Activated naive CD4-positive, alpha-beta T cell treated with anti-CD3 and anti-CD28 coated beads, Interleukin-2, amount 50 U/mL, for 72 hours (primary cell): ENCODE results near the gene MBNL2. TPM values are rescaled to one million over a fixed set of nuclear protein-coding genes. Genes with fewer than 3 reads are reported as not detected.
A peak's percentile ranks its signal among the peaks of the same experiment; 100 is the strongest.
"Not testable (repeated sequence)": the region's sequence is repeated elsewhere in the genome, so short reads cannot be mapped to it uniquely, and the experiment has no call there.

ENCODE experiments used
- ATAC-seq, 2 donors: fragments of 150-1000 bp; cut with Tn5 transposase; 2 replicates each; pipeline ENCODE4 v1.10.0; 2021; ENCODE audit warnings: mild to moderate bottlenecking in 2 of 2, moderate library complexity in 2 of 2
- DNase-seq, 2 donors: peaks; one replicate each; pipeline ENCODE4 v3.0.0; 2021 to 2022; ENCODE audit warnings: low spot score in 2 of 2
- H3K27ac Mint-ChIP-seq, 2 donors: one replicate each; pipeline ENCODE4 v1.8.0; 2022; ENCODE audit warnings: mild to moderate bottlenecking in 2 of 2, mixed read lengths in 2 of 2
- H3K36me3 Mint-ChIP-seq, 2 donors: one replicate each; pipeline ENCODE4 v1.8.0; 2022; ENCODE audit warnings: mixed read lengths in 2 of 2
- H3K9me3 Mint-ChIP-seq, 2 donors: one replicate each; pipeline ENCODE4 v1.8.0; 2022; ENCODE audit warnings: mixed read lengths in 2 of 2
- total RNA-seq, 2 donors: library from RNA; stranded (reverse); gene quantifications; one replicate each; pipeline ENCODE4 v1.2.3, GENCODE V29; 2022

MBNL2 gene
- total RNA-seq, 2 donors from 2014 or later, result 15.2 to 22.7 TPM

DNA sequence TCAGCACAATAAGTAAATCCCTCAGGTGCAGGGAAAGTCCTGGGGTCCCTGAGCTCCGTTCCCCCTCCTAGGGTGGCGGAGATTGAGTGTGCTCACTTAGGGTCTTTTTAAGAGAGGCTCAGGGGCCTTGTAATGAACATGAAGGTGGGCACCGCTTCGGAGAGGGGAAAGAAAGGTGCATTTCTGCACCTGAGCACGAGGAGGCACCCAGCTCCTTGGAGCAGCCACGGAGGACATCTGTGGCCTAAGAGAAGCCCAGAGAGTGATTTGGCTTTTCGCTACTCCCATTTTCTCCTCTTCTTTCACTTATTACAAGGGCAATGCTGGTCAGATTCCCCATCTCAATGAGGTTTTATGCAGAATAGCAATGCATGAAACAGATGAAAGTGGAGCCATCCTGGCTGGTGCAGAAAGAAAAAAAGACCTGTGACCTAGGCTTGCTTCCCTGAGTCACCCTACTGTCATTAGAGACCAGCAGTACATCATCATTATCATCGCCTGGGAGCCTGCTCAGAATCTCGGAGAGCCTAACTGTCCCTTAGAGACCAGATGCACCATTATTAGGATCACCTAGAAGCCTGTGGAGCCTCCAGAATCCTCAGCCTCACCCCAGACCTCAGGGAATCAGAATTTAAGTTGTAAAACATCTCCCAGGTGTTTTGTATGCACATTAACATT lies 125.3 kb downstream of the MBNL2 start:
- DNase-seq (no peak), ATAC-seq (no peak)
- Mint-ChIP-seq H3K9me3 (no peaks in the 10 kb centered on the region), H3K27ac (no peak overlapping the region), H3K36me3 (peaks cover 0 to 6% of the 10 kb centered on the region in 2 donors)

DNA sequence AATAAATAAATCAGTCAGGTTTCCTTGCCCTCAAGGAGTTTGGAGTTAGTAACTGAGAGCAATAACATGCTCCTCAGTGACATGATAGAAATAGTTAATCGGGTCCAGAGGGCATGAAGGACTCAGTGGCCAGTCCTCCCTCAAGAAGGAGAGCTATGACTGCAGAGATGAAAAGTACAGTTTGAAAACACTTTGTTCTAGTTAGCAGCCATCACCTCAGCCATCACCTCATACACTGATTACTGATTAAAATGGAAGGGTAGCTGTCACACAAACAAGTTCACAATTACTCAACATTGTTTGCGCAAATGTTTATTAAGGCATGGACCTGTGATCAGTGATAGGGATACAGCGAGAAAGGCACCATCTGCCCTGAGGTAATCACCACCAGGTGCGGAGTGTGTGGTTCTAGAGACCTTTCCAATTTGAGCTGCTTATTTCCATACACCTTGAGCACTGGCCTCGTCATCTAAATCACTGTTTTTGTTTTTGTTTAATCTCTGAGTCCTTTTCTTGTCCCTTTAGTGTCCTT lies 126.5 kb downstream of the MBNL2 start:
- DNase-seq (no peak), ATAC-seq (no peak)
- Mint-ChIP-seq H3K9me3 (no peaks in the 10 kb centered on the region), H3K36me3 (peaks cover 0 to 6% of the 10 kb centered on the region in 2 donors), H3K27ac (no peak overlapping the region)

DNA sequence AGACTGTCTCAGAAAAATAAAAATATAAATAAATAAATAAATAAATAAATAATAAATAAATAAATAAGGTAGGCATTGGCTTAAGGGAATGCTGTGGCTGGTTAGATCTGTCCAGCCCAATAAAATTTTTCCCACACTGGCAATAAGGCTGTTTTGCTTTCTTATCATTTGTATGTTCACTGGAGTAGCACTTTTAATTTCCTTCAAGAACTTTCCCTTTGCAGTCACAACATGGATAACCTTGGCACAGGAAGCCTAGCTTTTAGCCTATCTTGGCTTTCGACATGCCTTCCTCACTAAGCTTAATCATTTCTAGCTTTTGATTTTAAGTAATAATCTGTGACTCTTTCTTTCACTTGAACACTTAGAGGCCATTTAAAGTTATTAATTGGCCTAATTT lies 129.9 kb downstream of the MBNL2 start:
- H3K36me3 Mint-ChIP-seq, H3K9me3 Mint-ChIP-seq, DNase-seq, H3K27ac Mint-ChIP-seq, ATAC-seq: not testable (repeated sequence)

DNA sequence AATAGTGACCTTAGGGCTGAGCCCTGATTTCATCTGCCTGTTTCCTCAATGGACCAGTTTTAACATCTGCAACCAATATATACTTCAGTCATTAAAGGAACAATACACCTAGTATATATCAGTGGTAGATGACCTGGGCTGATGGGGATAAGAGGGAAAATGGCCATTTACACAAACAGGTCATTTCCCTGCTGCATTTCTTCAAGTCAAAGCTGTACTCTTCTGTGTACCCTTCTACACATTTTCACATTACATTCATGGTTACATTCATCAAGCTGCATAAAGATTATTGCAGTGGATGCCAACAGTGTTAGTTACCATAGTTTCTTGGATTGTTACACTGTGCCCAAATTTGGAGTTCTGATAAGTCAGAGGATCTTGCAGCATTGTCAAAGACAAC lies 130.7 kb downstream of the MBNL2 start:
- DNase-seq (no peak), ATAC-seq (no peak)
- peaks cover 0 to 6% of the 10 kb centered on the region in 2 donors for H3K36me3 Mint-ChIP-seq
- H3K27ac Mint-ChIP-seq, result no peak overlapping the region
- H3K9me3 Mint-ChIP-seq, result no peaks in the 10 kb centered on the region

DNA sequence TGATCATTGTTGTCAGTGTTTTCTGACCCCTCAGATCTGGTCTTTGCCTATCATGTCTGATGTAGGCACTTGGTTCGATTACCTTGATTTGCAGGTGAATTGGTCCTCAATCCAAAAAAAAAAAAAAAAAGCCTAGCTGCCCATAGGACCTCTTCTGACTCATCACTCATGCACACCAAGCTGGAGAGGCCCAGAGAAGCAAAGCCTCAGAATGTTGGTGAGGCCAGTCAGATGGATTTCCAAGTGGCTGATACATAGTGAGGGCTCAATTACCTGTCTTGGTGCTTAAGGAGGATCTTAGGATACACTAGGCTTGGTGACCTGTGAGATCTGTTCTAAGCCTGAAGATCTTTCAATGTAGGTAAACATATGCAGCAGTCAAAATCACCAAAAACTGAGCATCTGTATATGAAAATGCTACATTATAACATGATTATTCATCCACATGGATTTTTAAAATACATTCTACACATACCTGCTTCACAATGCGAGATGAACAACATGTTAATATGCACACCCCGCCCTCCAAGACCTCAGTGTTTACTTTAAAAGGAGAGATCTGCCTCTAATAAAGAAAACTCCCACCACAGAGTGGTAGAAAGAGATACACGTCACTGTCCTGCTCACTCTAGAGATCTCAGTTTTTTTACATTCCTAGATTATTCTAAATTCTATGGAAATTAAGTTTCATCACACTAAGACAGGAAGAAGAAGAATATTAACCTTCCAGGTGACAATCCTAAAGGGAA lies 132.0 kb downstream of the MBNL2 start:
- Mint-ChIP-seq H3K36me3 (peaks cover 0 to 6% of the 10 kb centered on the region in 2 donors), H3K9me3 (no peaks in the 10 kb centered on the region), H3K27ac (no peak overlapping the region)
- DNase-seq (no peak), ATAC-seq (no peak)

DNA sequence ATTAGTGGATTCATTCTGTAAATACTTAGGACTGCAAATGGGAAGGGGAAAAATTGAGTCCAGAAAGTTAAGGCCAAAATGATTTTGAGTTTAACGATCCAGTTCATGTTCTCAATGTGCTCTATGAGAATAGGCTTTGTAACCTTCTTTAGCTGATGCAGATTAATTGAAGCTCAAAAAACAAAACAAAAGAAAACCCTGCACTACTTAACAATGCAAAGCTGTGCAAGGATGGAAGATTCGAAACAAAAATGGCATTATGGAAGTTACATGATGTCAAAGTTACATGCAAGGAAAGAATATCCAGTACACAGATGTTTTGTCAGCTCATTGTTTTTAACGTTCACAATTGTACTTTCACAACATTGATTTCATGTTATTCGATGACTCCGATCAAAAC lies 132.7 kb downstream of the MBNL2 start:
- DNase-seq (no peak), ATAC-seq (no peak)
- peaks cover 0 to 6% of the 10 kb centered on the region in 2 donors for H3K36me3 Mint-ChIP-seq
- H3K27ac Mint-ChIP-seq, result no peak overlapping the region
- H3K9me3 Mint-ChIP-seq, result no peaks in the 10 kb centered on the region

DNA sequence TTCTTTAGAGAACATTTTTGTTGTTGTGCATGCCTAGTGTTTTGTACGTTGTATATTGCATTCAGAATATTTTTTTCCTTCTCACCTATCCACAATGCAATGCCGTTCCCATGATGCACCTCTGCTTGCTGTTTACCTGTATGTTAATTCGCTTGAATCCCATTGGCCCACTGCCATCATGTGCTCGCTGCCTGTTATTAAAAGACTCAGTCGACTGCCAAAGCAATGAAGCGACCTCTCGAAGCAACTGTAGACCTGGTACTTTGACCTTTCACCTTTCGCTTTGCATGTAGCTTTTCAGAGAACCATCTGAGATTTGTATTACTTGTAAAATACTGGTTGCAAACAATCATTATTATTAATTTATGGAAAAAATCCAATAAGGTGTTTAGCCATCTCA lies 134.5 kb downstream of the MBNL2 start:
- DNase-seq (no peak), ATAC-seq (no peak)
- Mint-ChIP-seq H3K27ac (no peak overlapping the region), H3K9me3 (no peaks in the 10 kb centered on the region), H3K36me3 (peaks cover 0 to 5% of the 10 kb centered on the region in 2 donors)

DNA sequence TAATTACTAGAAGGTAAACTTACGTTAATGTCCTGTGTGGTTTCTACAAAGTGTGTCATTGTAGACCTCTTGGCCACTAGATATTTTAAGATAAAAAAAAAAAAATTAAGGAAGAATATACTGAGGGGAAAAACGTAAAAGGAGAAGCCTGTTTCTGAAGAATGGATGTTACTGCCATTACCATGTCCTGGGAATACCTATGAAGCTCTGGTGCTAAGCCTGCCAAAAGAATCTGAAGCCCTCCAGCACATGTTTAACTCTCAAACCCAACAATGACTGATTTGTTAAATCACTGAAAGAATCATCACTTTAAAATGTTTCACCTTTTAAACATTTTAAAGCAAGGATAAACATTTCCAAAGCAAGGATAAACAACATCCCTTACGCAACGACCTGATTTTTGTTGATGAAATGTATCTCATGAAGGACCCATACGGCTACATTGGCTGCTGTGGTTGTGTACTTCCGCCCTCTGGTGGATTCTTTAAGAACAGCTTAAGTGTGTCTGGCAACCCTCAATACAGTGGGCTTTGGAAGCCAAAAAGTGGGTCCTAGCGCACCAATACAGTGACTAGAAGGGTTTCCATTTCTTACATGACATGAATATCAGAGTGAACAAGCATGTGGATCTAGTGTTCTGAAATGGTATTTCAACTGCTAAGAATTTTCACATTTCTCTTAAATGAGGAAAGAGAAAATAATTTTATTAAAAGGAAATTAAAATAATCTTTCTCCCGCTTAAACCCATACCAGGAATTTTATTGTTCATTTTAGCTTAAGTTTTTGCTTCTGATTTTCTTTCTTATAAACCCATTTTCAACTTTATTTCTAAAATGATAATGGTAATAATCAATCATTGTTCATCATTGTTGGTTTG lies 137.3 kb downstream of the MBNL2 start:
- ATAC-seq (peak; percentile 71 to 90), DNase-seq (peak in 1 of 2 donors; percentile 49)
- Mint-ChIP-seq H3K27ac (no peak overlapping the region), H3K36me3 (peaks cover 0 to 15% of the 10 kb centered on the region in 2 donors), H3K9me3 (no peaks in the 10 kb centered on the region)

DNA sequence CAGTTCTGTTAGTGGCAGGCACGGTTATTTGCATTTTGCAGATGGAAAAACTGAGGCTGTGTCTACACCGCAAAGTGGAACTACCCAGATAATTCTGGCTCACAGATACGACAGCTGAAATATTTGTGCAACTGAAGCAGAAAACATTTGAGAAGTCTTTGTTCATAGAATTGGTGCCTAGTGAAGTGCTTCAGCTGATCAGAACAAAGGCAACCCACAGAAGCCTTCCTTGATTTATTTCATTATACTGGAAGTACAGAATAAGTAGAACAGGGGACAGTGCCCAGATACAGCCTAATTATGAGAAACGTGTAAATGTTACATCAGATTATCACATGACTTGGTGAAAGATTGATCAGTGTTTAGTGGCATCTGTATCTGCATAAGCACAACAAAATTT lies 138.5 kb downstream of the MBNL2 start:
- Mint-ChIP-seq H3K9me3 (no peaks in the 10 kb centered on the region), H3K36me3 (peaks cover 0 to 15% of the 10 kb centered on the region in 2 donors), H3K27ac (no peak overlapping the region)
- DNase-seq (no peak), ATAC-seq (no peak)

DNA sequence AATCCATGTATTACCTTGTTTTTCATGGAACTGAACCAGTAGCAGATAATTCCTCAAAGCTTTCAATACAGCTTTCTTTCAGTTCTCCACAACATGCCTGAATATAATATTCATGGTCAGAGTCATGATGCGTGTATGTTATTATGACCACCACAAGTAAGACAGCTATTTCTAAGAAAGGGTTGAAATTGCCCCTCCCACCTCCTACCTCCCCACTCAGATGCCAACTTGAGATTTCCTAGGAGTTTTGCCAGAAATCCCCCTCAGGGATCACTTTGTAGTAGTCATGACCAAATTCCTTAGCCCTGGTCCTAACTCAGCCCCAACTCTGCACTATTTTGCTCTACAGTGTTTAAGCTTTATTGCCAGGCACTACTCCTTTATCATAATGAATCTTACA lies 141.9 kb downstream of the MBNL2 start:
- Mint-ChIP-seq H3K27ac (no peak overlapping the region), H3K9me3 (no peaks in the 10 kb centered on the region), H3K36me3 (peaks cover 0 to 15% of the 10 kb centered on the region in 2 donors)
- ATAC-seq, result no peak
- DNase-seq, result no peak

DNA sequence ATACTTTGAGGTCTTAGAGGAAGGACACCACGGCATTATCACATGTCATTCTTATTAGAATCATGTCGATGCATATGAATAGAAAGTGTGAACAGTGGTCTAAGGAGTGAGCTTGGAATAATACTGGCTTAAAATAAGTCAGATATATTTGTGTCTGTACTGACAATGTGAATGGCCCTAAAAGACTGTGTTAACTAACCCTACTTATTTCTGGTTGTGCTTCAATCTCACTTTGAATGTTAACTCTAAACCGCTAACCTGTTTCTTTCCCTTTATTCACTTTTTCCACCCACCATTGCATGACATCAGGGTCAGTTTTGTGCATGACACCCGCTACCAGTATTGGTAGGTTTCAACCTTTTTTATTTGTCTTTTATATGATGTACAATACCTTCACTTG lies 142.7 kb downstream of the MBNL2 start:
- Mint-ChIP-seq H3K27ac (peak overlapping the region in 1 of 2 donors; percentile 39), H3K9me3 (no peaks in the 10 kb centered on the region), H3K36me3 (peaks cover 0 to 15% of the 10 kb centered on the region in 2 donors)
- DNase-seq (no peak), ATAC-seq (peak in 1 of 2 donors; percentile 48)

DNA sequence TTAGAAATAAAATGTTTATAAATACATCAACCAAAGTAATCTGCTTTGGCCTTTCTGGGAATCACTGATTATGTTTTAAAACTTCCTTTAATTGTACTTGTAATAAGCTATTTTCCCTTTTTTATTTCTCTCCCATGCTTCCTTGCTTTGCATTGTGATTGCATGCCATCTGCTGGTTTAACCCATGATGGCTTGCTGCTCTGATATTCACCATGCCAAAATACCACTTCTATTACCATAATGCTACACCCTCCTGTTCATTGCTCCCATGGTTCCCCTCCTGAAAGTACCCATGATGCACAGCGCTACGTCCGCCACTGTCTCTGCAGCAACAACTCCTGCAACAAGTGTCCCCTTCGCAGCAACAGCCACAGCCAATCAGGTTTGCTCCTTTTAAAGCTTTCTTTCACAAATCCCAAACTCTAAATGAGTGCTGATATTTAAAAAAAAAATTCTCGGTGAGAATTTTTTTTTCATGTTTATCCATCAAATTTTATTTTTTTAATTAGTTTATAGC lies 144.1 kb downstream of the MBNL2 start:
- no peak for ATAC-seq
- no peaks in the 10 kb centered on the region for H3K9me3 Mint-ChIP-seq
- H3K27ac Mint-ChIP-seq, result peak overlapping the region in 1 of 2 donors; percentile 38
- peaks cover 0 to 10% of the 10 kb centered on the region in 2 donors for H3K36me3 Mint-ChIP-seq
- DNase-seq, result no peak

DNA sequence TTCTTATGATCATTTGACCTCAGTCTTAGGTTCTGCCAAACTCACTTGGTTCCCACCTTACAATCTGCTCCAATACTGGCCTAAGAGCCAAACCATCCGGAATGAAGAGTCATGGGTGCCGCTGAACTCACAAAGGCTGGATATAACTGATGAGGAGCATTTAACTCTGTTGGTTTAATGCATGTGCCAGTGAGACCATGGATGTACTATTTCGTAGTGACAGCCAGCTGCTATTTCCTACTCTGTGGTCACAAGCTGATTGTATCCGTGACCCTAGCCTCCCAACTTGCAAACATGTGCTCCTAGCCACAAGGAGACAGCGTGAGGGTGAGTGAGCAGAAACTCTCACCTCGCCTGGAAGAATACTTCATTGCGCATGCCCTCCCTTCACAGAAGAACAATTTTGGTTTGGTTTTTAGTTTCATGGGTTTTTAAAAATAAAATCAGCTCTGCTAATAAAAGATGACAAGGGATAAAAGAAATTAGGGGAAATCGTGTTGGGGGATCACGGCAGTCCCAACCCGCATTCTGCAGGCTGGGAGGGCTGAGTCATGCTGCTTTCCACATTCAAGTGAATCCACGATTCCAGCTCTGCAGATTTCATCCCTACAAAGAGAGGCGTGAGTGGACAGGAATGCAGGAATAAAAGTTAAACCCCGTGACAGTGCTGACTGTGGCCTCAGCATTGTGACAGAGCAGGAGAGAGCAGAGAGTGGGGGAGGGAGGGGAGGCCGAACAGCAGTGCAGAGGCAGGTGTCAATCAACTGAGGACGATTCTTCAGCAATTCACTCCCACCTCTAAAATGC lies 145.1 kb downstream of the MBNL2 start:
- ATAC-seq (no peak), DNase-seq (no peak)
- no peaks in the 10 kb centered on the region for H3K9me3 Mint-ChIP-seq
- H3K36me3 Mint-ChIP-seq, result peaks cover 0 to 7% of the 10 kb centered on the region in 2 donors
- peak overlapping the region in 1 of 2 donors; percentile 8 for H3K27ac Mint-ChIP-seq

DNA sequence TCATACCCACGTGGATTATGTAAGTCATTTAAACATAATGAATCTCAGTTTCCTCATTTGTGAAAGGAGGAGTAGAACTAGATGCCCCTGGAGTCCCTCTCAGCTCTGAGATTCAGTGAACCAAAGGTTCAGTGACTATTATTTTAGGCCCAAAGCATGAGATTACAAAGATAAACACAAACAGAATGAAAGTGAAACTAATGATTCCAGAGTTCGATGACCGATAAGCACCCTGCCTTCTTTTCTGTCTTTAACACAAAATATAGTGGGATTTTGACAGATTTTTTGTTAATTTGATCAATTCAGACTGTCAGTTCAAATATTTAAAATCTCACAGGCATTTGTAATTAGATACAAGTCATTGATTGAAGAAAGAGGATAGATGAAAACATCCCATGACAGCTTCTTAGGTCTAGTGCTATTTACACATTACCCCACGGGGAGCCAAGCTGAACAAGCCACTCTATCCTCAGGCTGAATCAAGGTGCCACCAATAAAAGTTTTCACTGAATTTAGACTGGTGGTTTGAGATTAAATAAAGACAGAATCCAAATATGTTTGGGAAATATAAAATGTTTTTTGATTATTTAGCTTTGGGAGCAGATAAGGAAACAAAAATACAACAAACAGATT lies 147.2 kb downstream of the MBNL2 start:
- Mint-ChIP-seq H3K9me3 (no peaks in the 10 kb centered on the region), H3K27ac (peak overlapping the region; percentile 80 to 82), H3K36me3 (no peaks in the 10 kb centered on the region)
- DNase-seq (no peak), ATAC-seq (peak in 1 of 2 donors; percentile 33)

DNA sequence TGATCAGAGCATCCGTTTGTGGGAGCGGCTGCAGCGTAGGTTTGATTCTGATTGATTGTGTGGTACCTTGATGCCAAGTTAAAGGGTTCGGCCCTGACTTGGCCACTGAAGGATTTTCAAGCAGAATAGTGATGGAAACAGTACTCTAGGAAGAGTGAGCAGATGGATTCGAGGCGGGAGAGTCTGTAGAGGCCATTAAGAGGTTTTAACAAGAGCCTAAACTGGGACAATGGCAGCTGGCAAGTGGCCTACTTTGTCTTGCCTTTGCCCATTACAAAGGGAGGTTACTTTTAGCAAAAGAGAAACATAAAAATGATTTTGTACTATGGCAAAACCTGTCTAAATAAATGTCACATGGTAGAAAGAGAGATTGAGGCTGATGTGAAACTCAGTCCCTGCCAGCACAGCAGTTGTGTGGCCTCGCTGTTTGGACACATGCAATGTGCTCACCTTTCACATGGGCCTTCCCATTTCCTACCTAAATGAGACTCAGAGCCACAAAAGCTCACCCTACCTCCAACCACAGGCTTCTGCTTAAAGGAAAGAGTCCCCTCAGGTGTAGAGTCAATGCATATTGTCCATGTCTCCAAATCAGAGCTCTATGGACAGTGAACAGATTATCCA lies 149.5 kb downstream of the MBNL2 start:
- Mint-ChIP-seq H3K9me3 (no peaks in the 10 kb centered on the region), H3K27ac (no peak overlapping the region), H3K36me3 (no peaks in the 10 kb centered on the region)
- DNase-seq (no peak), ATAC-seq (no peak)
